GM18520 (cell line): ENCODE measurements around the gene LHFPL5.

Source experiments
- ATAC-seq: cut with Tn5 transposase; IDR thresholded peaks from one replicate; pipeline ENCODE4 v1.9.1; 2021; ENCODE audit not compliant: unreplicated experiment

The LHFPL5 gene

GRCh38 chr6:35790683-35791082 is 14.5 kb upstream of the LHFPL5 start:
- ATAC-seq, result no peak

- ATAC-seq, result no peak
These were observed 10.4 kb upstream of the LHFPL5 start for GRCh38 chr6:35794536-35795452.

- no peak for ATAC-seq
These were observed 9.6 kb upstream of the LHFPL5 start for GRCh38 chr6:35795453-35796071.

- no peak for ATAC-seq
These were observed 8.9 kb upstream of the LHFPL5 start for GRCh38 chr6:35796236-35796635.

GRCh38 chr6:35797837-35798526 is 7.2 kb upstream of the LHFPL5 start:
- ATAC-seq, result no peak

GRCh38 chr6:35798706-35799105 is 6.4 kb upstream of the LHFPL5 start:
- no peak for ATAC-seq

GRCh38 chr6:35801148-35801547 is 4.0 kb upstream of the LHFPL5 start:
- no peak for ATAC-seq

GRCh38 chr6:35808688-35809087 is 3.5 kb downstream of the LHFPL5 start:
- no peak for ATAC-seq

GRCh38 chr6:35809809-35810208 is 4.7 kb downstream of the LHFPL5 start:
- no peak for ATAC-seq

GRCh38 chr6:35810971-35811698 is 6.0 kb downstream of the LHFPL5 start:
- no peak for ATAC-seq

- ATAC-seq, result no peak
These were observed 6.5 kb downstream of the LHFPL5 start for GRCh38 chr6:35811699-35811995.

- no peak for ATAC-seq
These were observed 12.4 kb downstream of the LHFPL5 start for GRCh38 chr6:35817515-35817914.

GRCh38 chr6:35823601-35824000 is 18.4 kb downstream of the LHFPL5 start:
- no peak for ATAC-seq

GRCh38 chr6:35824552-35825192 is 19.5 kb downstream of the LHFPL5 start:
- ATAC-seq, result no peak

- no peak for ATAC-seq
These were observed 24.2 kb downstream of the LHFPL5 start for GRCh38 chr6:35829306-35829705.

- ATAC-seq, result no peak
These were observed 26.3 kb downstream of the LHFPL5 start for GRCh38 chr6:35831257-35832007.

GRCh38 chr6:35833536-35833935 is 28.4 kb downstream of the LHFPL5 start:
- no peak for ATAC-seq

GRCh38 chr6:35839019-35839418 is 33.9 kb downstream of the LHFPL5 start:
- ATAC-seq, result no peak

- ATAC-seq, result no peak
These were observed 37.2 kb downstream of the LHFPL5 start for GRCh38 chr6:35842381-35842780.

GRCh38 chr6:35844290-35844689 is 39.1 kb downstream of the LHFPL5 start:
- ATAC-seq, result no peak
